ENCODE data around the gene NUP37. TPM values are rescaled to one million over a fixed set of nuclear protein-coding genes. Genes with fewer than 3 reads are reported as not detected.
"Not testable (repeated sequence)": the region's sequence is repeated elsewhere in the genome, so short reads cannot be mapped to it uniquely, and the experiment has no call there.

NUP37 gene
- total and polyA plus RNA-seq, 4 donors = 14.0 to 23.3 (median 19.5) TPM

GRCh38 chr12:102080842-102081241 lies 39.1 kb downstream of the NUP37 start:
- TF ChIP-seq CTCF (IDR thresholded peaks at IDR 0.05; ENCODE audit: control extremely low read depth, extremely low read depth) = no peak
- Histone ChIP-seq H3K4me3 (no peak overlapping the region), H3K4me1 (ENCODE audit: control insufficient read depth in 5 of 5, insufficient read depth in 5 of 5, low read length in 5 of 5) (peaks cover 0 to 1% (median 0%) of the 10 kb centered on the region in 5 donors), H3K9ac (ENCODE audit: insufficient read depth in 1 of 2, low read length in 2 of 2) (no peak overlapping the region), H3K36me3 (ENCODE audit: control insufficient read depth in 4 of 4, insufficient read depth in 4 of 4, low read length in 4 of 4) (peaks cover 7 to 26% (median 13%) of the 10 kb centered on the region in 4 donors), H3K27me3 (ENCODE audit: control insufficient read depth in 3 of 3, insufficient read depth in 3 of 3, low read length in 2 of 3) (no peaks in the 10 kb centered on the region), H3K9me3 (ENCODE audit: control insufficient read depth in 4 of 4, insufficient read depth in 3 of 4, low read length in 3 of 4) (no peaks in the 10 kb centered on the region), H3K27ac (ENCODE audit: low read depth in 1 of 2, low read length in 1 of 2) (peak overlapping the region in 1 of 2 donors; percentile 40)
- WGBS, 2 donors = 75 to 89% methylated on average over 4 of the region's 4 CpGs
- DNase-seq (no peak), ATAC-seq (ENCODE audit: insufficient read depth, low FRiP score) (no peak)

- not testable (repeated sequence) for H3K4me3 ChIP-seq; H3K4me1 ChIP-seq (ENCODE audit: control insufficient read depth in 5 of 5, insufficient read depth in 5 of 5, low read length in 5 of 5); H3K27me3 ChIP-seq (ENCODE audit: control insufficient read depth in 3 of 3, insufficient read depth in 3 of 3, low read length in 2 of 3); H3K27ac ChIP-seq (ENCODE audit: low read depth in 1 of 2, low read length in 1 of 2); ATAC-seq (ENCODE audit: insufficient read depth, low FRiP score); DNase-seq; H3K9ac ChIP-seq (ENCODE audit: insufficient read depth in 1 of 2, low read length in 2 of 2); H3K9me3 ChIP-seq (ENCODE audit: control insufficient read depth in 4 of 4, insufficient read depth in 3 of 4, low read length in 3 of 4)
- 93 to 94% methylated on average over 7 of the region's 7 CpGs for WGBS, 2 donors
- peaks cover 1 to 16% (median 6%) of the 10 kb centered on the region in 4 donors for H3K36me3 ChIP-seq (ENCODE audit: control insufficient read depth in 4 of 4, insufficient read depth in 4 of 4, low read length in 4 of 4)
Observed at GRCh38 chr12:102072092-102072491, 47.8 kb downstream of the NUP37 start.

- no peak overlapping the region for H3K27ac ChIP-seq (ENCODE audit: low read depth in 1 of 2, low read length in 1 of 2)
Observed at GRCh38 chr12:102069707-102070106, 50.2 kb downstream of the NUP37 start.

More at GRCh38 chr12:102069707-102070106, 50.2 kb downstream of the NUP37 start:
- 39 to 52% methylated on average over 3 of the region's 3 CpGs for WGBS, 2 donors
- Histone ChIP-seq H3K4me1 (ENCODE audit: control insufficient read depth in 5 of 5, insufficient read depth in 5 of 5, low read length in 5 of 5) (peaks cover 0 to 8% (median 0%) of the 10 kb centered on the region in 5 donors), H3K4me3 (no peak overlapping the region), H3K27me3 (ENCODE audit: control insufficient read depth in 3 of 3, insufficient read depth in 3 of 3, low read length in 2 of 3) (no peaks in the 10 kb centered on the region), H3K9ac (ENCODE audit: insufficient read depth in 1 of 2, low read length in 2 of 2) (no peak overlapping the region), H3K36me3 (ENCODE audit: control insufficient read depth in 4 of 4, insufficient read depth in 4 of 4, low read length in 4 of 4) (peaks cover 0 to 7% (median under 1%) of the 10 kb centered on the region in 4 donors), H3K9me3 (ENCODE audit: control insufficient read depth in 4 of 4, insufficient read depth in 3 of 4, low read length in 3 of 4) (no peaks in the 10 kb centered on the region)
- TF ChIP-seq CTCF (IDR thresholded peaks at IDR 0.05; ENCODE audit: control extremely low read depth, extremely low read depth) = no peak
- no peak for ATAC-seq (ENCODE audit: insufficient read depth, low FRiP score)
- peak in 2 of 3 donors; percentile 20 to 32 for DNase-seq
